HepG2 (cell line): ENCODE measurements around the gene ADAMTSL3.

ENCODE experiments used
- CAMTA2 ChIP-seq: sonication (generic); formaldehyde crosslinking; IDR thresholded peaks from 2 replicates; pipeline ENCODE4 v1.4.0; 2020; ENCODE audit warnings: mild to moderate bottlenecking, missing genetic modification reagents, borderline replicate concordance
- SMC3 ChIP-seq: IDR thresholded peaks from 2 replicates; pipeline ENCODE4 v1.6.1; 2011; ENCODE audit warnings: low read length, improper control_type of control experiment

GRCh38 chr15:83652626-83653204 is 1.2 kb upstream of the ADAMTSL3 start:
- TF ChIP-seq CAMTA2 (no peak), SMC3 (no peak)
